Hepatocyte (in vitro differentiated cells): ENCODE data around the gene MAP7.

Experiments used
- EZH2phosphoT487 ChIP-seq: fragments of 200-600 bp; sonication (generic); IDR thresholded peaks from one replicate; pipeline ENCODE4 v1.6.1; 2018; ENCODE audit warnings: antibody characterized with exemption, mild to moderate bottlenecking, low read depth, moderate library complexity; ENCODE audit not compliant: unreplicated experiment, severe bottlenecking
- TF ChIP-seq, protein P1 (sequence below): fragments of 200-600 bp; sonication (generic); IDR thresholded peaks from 2 replicates; pipeline ENCODE4 v1.5.1; 2016; ENCODE audit warnings: antibody characterized with exemption, mild to moderate bottlenecking; ENCODE audit not compliant: poor library complexity

DNA sequence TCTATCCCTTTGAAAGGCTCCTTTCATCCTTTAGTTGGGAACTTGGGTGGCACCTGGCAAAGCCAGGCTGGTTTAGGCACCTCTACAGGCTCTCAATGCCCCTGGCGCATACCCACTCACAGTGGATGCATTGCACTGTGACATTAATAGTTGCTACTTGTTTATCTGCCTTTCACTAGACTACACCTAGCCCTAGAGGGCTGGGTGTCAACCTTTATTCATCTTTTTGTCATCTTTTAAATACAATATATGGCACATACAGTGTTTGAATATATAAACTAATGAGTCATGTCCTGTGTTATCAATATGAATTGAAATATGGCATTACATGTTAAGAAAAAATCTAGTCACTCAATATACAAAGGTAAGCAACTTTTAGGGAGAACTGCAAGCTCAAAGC lies 140.6 kb downstream of the MAP7 start:
- TF ChIP-seq, protein P1, sequence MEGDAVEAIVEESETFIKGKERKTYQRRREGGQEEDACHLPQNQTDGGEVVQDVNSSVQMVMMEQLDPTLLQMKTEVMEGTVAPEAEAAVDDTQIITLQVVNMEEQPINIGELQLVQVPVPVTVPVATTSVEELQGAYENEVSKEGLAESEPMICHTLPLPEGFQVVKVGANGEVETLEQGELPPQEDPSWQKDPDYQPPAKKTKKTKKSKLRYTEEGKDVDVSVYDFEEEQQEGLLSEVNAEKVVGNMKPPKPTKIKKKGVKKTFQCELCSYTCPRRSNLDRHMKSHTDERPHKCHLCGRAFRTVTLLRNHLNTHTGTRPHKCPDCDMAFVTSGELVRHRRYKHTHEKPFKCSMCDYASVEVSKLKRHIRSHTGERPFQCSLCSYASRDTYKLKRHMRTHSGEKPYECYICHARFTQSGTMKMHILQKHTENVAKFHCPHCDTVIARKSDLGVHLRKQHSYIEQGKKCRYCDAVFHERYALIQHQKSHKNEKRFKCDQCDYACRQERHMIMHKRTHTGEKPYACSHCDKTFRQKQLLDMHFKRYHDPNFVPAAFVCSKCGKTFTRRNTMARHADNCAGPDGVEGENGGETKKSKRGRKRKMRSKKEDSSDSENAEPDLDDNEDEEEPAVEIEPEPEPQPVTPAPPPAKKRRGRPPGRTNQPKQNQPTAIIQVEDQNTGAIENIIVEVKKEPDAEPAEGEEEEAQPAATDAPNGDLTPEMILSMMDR: no peak
- TF ChIP-seq EZH2phosphoT487: no peak
